ENCODE results near the gene CORIN. TPM values are rescaled to one million over a fixed set of nuclear protein-coding genes. Genes with fewer than 3 reads are reported as not detected.

Gene CORIN
- total and polyA plus RNA-seq, 8 donors, result 0.05 to 1.1 (median 0.23) TPM; not detected in 1

DNA sequence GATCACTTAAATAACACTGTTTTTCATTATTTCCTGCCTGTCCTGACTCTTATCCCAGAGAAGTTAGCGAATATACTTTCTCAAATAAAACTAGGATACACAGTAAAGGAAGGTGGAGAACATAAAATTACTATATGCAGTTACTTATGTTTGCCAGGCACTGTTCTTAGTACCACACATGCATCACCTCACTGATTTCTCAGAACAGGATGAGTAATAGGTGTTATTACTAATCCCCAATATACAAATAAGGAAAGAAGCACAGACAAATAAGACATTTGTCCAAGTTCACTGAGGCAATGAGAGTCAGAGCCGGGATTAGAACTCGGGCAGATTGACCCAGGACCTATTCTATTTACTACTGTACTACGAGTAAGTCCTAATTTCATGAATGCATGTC, 91.7 kb downstream of the CORIN start:
- H3K4me1 ChIP-seq, result no peaks in the 10 kb centered on the region
- intact Hi-C loops (cut with DNase I), result no loop called here
- H3K9me3 ChIP-seq, result no peaks in the 10 kb centered on the region
- DNase-seq (no peak), FAIRE-seq (no peak), ATAC-seq (no peak)
- H3K27ac ChIP-seq, result no peak overlapping the region
- H3K27me3 ChIP-seq, result no peaks in the 10 kb centered on the region
- TF ChIP-seq, protein P1, sequence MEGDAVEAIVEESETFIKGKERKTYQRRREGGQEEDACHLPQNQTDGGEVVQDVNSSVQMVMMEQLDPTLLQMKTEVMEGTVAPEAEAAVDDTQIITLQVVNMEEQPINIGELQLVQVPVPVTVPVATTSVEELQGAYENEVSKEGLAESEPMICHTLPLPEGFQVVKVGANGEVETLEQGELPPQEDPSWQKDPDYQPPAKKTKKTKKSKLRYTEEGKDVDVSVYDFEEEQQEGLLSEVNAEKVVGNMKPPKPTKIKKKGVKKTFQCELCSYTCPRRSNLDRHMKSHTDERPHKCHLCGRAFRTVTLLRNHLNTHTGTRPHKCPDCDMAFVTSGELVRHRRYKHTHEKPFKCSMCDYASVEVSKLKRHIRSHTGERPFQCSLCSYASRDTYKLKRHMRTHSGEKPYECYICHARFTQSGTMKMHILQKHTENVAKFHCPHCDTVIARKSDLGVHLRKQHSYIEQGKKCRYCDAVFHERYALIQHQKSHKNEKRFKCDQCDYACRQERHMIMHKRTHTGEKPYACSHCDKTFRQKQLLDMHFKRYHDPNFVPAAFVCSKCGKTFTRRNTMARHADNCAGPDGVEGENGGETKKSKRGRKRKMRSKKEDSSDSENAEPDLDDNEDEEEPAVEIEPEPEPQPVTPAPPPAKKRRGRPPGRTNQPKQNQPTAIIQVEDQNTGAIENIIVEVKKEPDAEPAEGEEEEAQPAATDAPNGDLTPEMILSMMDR (IDR thresholded peaks at IDR 0.05), result no peak
- 91 to 93% methylated on average over 4 of the region's 4 CpGs for whole genome bisulfite sequencing, 2 donors
- no peak overlapping the region for H3K4me3 ChIP-seq
- no peaks in the 10 kb centered on the region for H3K36me3 ChIP-seq

DNA sequence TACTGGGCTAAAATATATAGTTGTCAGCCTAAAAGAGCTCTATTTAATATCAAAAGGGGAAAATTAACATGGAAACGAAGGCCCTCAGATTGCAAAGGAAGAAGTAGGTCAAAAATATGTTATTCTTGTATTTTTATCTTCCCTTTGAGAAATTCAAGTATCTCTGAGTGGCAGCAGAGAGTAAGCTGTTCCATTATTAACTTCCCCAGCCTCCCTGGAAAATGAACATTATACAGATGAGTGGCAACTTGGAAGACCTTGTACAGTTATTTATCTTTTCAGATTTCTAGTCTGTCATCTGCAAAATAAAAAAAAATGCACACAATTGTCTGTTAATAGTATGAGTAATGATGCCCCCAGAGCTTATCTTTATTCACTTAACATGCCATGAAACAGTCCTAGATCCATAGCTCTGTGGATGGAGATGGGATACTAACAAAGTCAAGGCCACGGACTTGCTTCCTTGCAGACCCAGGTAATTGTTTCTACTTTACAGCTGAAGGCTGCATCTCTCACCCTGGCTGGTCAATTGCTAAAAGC, 93.0 kb downstream of the CORIN start:
- H3K27me3 ChIP-seq, result no peaks in the 10 kb centered on the region
- WGBS, 2 donors, result 59 to 60% methylated on average over 2 of the region's 2 CpGs
- ATAC-seq (no peak), DNase-seq (no peak), FAIRE-seq (no peak)
- intact Hi-C loops (cut with DNase I), result no loop called here
- H3K9me3 ChIP-seq, result no peaks in the 10 kb centered on the region
- TF ChIP-seq, protein P1 (IDR thresholded peaks at IDR 0.05), result no peak
- H3K4me3 ChIP-seq, result no peak overlapping the region
- no peaks in the 10 kb centered on the region for H3K4me1 ChIP-seq
- no peak overlapping the region for H3K27ac ChIP-seq
- H3K36me3 ChIP-seq, result no peaks in the 10 kb centered on the region

DNA sequence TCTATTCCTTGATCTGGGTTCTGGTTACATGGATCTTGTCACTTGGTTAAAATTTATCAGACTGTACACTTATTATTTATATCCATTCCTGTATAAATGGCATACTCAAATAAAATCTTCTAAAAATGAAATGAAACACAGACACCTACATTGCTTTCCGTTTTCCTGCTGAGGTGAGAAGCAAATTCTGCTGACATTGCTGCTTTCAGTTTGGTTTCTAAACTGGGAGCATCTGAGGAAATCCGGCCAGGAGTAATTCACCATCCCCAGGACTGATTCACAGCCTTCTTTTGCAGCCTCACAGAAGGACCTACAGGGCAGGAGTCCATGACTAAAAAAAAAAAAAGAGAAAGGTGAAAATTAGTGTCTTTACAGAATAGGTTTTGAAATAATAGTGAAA, 93.6 kb downstream of the CORIN start:
- Histone ChIP-seq H3K36me3 (no peaks in the 10 kb centered on the region), H3K9me3 (no peaks in the 10 kb centered on the region), H3K27ac (no peak overlapping the region), H3K4me3 (no peak overlapping the region), H3K27me3 (no peaks in the 10 kb centered on the region), H3K4me1 (no peaks in the 10 kb centered on the region)
- TF ChIP-seq, protein P1 (IDR thresholded peaks at IDR 0.05), result no peak
- ATAC-seq (no peak), FAIRE-seq (no peak), DNase-seq (no peak)
- intact Hi-C loops (cut with DNase I), result no loop called here
- 67% methylated on average over 2 of the region's 2 CpGs for WGBS, 2 donors

DNA sequence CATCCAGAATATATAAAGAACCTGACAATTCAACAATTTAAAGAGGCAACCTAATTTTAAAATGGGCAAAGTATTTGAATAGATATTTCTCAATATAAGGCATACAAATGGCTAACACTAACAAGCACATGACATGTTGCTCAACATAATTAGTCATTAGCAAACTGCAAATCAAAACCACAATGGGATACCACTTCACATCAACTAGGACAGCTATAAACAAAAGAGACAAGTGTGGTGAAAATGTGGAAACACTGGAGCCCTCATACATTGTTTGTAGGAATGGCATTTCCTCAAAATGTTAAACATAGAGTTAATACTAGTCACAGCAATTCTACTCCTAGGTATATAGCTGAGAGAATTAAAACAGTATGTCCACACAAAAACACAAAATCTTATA, 96.7 kb downstream of the CORIN start:
- no peaks in the 10 kb centered on the region for H3K4me1 ChIP-seq
- H3K9me3 ChIP-seq, result no peaks in the 10 kb centered on the region
- FAIRE-seq, result no peak
- intact Hi-C loops (cut with DNase I), result no loop called here
- no peaks in the 10 kb centered on the region for H3K36me3 ChIP-seq
- H3K4me3 ChIP-seq, result no peak overlapping the region
- no peak overlapping the region for H3K27ac ChIP-seq
- no peaks in the 10 kb centered on the region for H3K27me3 ChIP-seq
- no peak for ATAC-seq
- TF ChIP-seq, protein P1 (IDR thresholded peaks at IDR 0.05), result no peak
- no peak for DNase-seq

DNA sequence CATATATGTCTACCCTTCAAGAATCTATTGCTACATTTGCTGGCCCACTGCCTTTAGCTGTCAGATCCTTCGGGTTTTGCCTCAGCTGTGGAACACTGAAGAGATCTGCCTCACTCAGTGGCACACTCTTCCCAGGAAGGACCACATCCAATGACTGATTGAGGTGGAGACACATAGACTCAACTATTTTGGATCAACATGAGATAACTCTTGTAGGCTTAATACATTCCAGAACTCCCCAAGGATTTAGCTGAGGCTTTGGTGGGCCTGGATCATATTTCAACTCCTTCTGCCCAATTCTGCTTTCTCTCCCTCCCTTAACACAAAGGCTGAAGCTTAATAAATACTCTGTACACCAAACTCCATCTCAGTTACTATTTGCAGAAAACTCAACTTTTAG, 100.5 kb downstream of the CORIN start:
- H3K36me3 ChIP-seq, result no peaks in the 10 kb centered on the region
- no peak for FAIRE-seq
- TF ChIP-seq, protein P1 (IDR thresholded peaks at IDR 0.05), result no peak
- DNase-seq, result no peak
- WGBS, 2 donors, result 72 to 75% methylated on average over 1 of the region's 1 CpG
- no peak for ATAC-seq
- intact Hi-C loops (cut with DNase I), result no loop called here
- H3K9me3 ChIP-seq, result no peaks in the 10 kb centered on the region
- no peaks in the 10 kb centered on the region for H3K27me3 ChIP-seq
- no peak overlapping the region for H3K4me3 ChIP-seq
- no peak overlapping the region for H3K27ac ChIP-seq
- H3K4me1 ChIP-seq, result peaks cover 0 to 4% (median 0%) of the 10 kb centered on the region in 3 donors
